GM18907 (cell line): ENCODE measurements around the gene CDH18.

Source experiments
- ATAC-seq: cut with Tn5 transposase; IDR thresholded peaks from one replicate; pipeline ENCODE4 v1.9.1; 2021; ENCODE audit warnings: mild to moderate bottlenecking, moderate library complexity; ENCODE audit not compliant: unreplicated experiment

The CDH18 gene

GRCh38 chr5:19497229-19497815, 490.7 kb downstream of the CDH18 start:
- no peak for ATAC-seq

GRCh38 chr5:19496056-19496455, 491.9 kb downstream of the CDH18 start:
- no peak for ATAC-seq

- no peak for ATAC-seq
Measured at GRCh38 chr5:19492861-19493260, 495.1 kb downstream of the CDH18 start.

- ATAC-seq: no peak
Measured at GRCh38 chr5:19488786-19489185, 499.2 kb downstream of the CDH18 start.

GRCh38 chr5:19487480-19487879, 500.5 kb downstream of the CDH18 start:
- ATAC-seq: no peak

- ATAC-seq: no peak
Measured at GRCh38 chr5:19479562-19479961, 508.4 kb downstream of the CDH18 start.

- ATAC-seq: no peak
Measured at GRCh38 chr5:19462019-19462418, 526.0 kb downstream of the CDH18 start.

GRCh38 chr5:19424506-19424905, 563.5 kb downstream of the CDH18 start:
- no peak for ATAC-seq
